ENCODE results near the gene ZBTB5. TPM values are rescaled to one million over a fixed set of nuclear protein-coding genes. Genes with fewer than 3 reads are reported as not detected.

Gene ZBTB5
- total RNA-seq, 2 donors from 2014 or later = 12.5 to 19.4 TPM

GRCh38 chr9:37497320-37497719, 32.1 kb upstream of the ZBTB5 start:
- Mint-ChIP-seq H3K4me3 (no peak overlapping the region), H3K36me3 (ENCODE audit: low read depth) (peaks cover 71% of the 10 kb centered on the region), H3K4me1 (peaks cover 2% of the 10 kb centered on the region), H3K9me3 (no peaks in the 10 kb centered on the region), H3K27ac (no peak overlapping the region), H3K27me3 (ENCODE audit: insufficient read depth) (no peaks in the 10 kb centered on the region)
- peaks cover 88% of the 10 kb centered on the region for H3K36me3 ChIP-seq (ENCODE audit: control insufficient read depth, insufficient read depth, low read length)
- H3K9me3 ChIP-seq (ENCODE audit: control insufficient read depth, low read length) = no peaks in the 10 kb centered on the region
- H3K4me1 ChIP-seq (ENCODE audit: control insufficient read depth, insufficient read depth, low read length) = no peaks in the 10 kb centered on the region
- peak; percentile 8 for DNase-seq
- 94 to 95% methylated on average over 3 of the region's 3 CpGs for WGBS, 2 experiments (ENCODE audit: insufficient coverage in 1 of 2, insufficient read length in 1 of 2)
- TF ChIP-seq CTCF (conservative IDR thresholded peaks at IDR 0.05) = no peak
- no peak overlapping the region for H3K4me3 ChIP-seq (ENCODE audit: low read length)
- no peaks in the 10 kb centered on the region for H3K27me3 ChIP-seq (ENCODE audit: control insufficient read depth, insufficient read depth, low read length, poor library complexity, severe bottlenecking)
- no peak overlapping the region for H3K27ac ChIP-seq (ENCODE audit: low read depth, low read length)
- no peak overlapping the region for H3K9ac ChIP-seq (ENCODE audit: extremely low read depth, low read length, poor library complexity, severe bottlenecking)

- Histone ChIP-seq H3K27me3 (ENCODE audit: control insufficient read depth, insufficient read depth, low read length, poor library complexity, severe bottlenecking) (no peaks in the 10 kb centered on the region), H3K36me3 (ENCODE audit: control insufficient read depth, insufficient read depth, low read length) (peaks cover 85% of the 10 kb centered on the region), H3K27ac (ENCODE audit: low read depth, low read length) (no peak overlapping the region), H3K4me3 (ENCODE audit: low read length) (no peak overlapping the region), H3K9me3 (ENCODE audit: control insufficient read depth, low read length) (no peaks in the 10 kb centered on the region), H3K4me1 (ENCODE audit: control insufficient read depth, insufficient read depth, low read length) (no peaks in the 10 kb centered on the region), H3K9ac (ENCODE audit: extremely low read depth, low read length, poor library complexity, severe bottlenecking) (no peak overlapping the region)
- Mint-ChIP-seq H3K27ac (no peak overlapping the region), H3K4me1 (peaks cover 2% of the 10 kb centered on the region), H3K9me3 (no peaks in the 10 kb centered on the region), H3K36me3 (ENCODE audit: low read depth) (peaks cover 58% of the 10 kb centered on the region), H3K4me3 (no peak overlapping the region), H3K27me3 (ENCODE audit: insufficient read depth) (no peaks in the 10 kb centered on the region)
- peak; percentile 26 for DNase-seq
- no peak for TF ChIP-seq CTCF (conservative IDR thresholded peaks at IDR 0.05)
- 72 to 90% methylated on average over 1 to 4 of the region's 4 CpGs for WGBS, 2 experiments (ENCODE audit: insufficient coverage in 1 of 2, insufficient read length in 1 of 2)
Measured at GRCh38 chr9:37496020-37496419, 30.8 kb upstream of the ZBTB5 start.

GRCh38 chr9:37495571-37495970, 30.3 kb upstream of the ZBTB5 start:
- H3K4me3 ChIP-seq (ENCODE audit: low read length) = no peak overlapping the region
- Mint-ChIP-seq H3K36me3 (ENCODE audit: low read depth) (peaks cover 57% of the 10 kb centered on the region), H3K4me3 (no peak overlapping the region), H3K9me3 (no peaks in the 10 kb centered on the region), H3K27ac (no peak overlapping the region), H3K4me1 (peaks cover 2% of the 10 kb centered on the region), H3K27me3 (ENCODE audit: insufficient read depth) (no peaks in the 10 kb centered on the region)
- peaks cover 84% of the 10 kb centered on the region for H3K36me3 ChIP-seq (ENCODE audit: control insufficient read depth, insufficient read depth, low read length)
- H3K9me3 ChIP-seq (ENCODE audit: control insufficient read depth, low read length) = no peaks in the 10 kb centered on the region
- TF ChIP-seq CTCF (conservative IDR thresholded peaks at IDR 0.05) = no peak
- WGBS, 2 experiments (ENCODE audit: insufficient coverage in 1 of 2, insufficient read length in 1 of 2) = 90 to 97% methylated on average over 3 to 5 of the region's 5 CpGs
- no peak for DNase-seq
- H3K9ac ChIP-seq (ENCODE audit: extremely low read depth, low read length, poor library complexity, severe bottlenecking) = no peak overlapping the region
- no peaks in the 10 kb centered on the region for H3K4me1 ChIP-seq (ENCODE audit: control insufficient read depth, insufficient read depth, low read length)
- H3K27me3 ChIP-seq (ENCODE audit: control insufficient read depth, insufficient read depth, low read length, poor library complexity, severe bottlenecking) = no peaks in the 10 kb centered on the region
- H3K27ac ChIP-seq (ENCODE audit: low read depth, low read length) = no peak overlapping the region

Measured in endodermal cell (in vitro differentiated cells).